ENCODE data around the gene NAB2.
A peak's percentile ranks its signal among the peaks of the same experiment; 100 is the strongest.

The NAB2 gene

DNA sequence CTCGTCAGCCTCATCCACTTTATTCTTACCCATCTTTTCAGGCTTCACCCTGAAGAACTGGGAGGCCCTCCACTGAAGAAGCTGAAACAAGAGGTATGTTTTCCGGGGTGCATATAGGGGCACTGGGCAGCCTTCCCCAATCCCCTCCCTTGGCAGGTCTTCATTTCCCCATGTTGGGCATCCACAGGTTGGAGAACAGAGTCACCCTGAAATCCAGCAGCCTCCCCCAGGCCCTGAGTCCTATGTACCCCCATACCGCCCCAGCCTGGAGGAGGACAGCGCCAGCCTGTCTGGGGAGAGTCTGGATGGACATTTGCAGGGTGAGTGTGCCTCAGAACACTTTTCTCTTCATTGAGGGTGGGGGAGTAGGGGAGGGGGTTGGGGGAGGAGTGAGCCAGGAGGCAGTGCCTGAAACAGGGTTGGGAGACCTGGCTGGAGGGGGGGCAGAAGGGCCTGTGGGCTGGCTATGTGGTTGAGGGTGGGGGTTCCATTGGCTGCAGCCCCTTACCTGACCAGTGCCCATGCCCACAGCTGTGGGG lies 4.0 kb downstream of the NAB2 start:
- Histone ChIP-seq H3K4me1 (ENCODE audit: insufficient read depth, insufficient read length) (peaks cover 34% of the 10 kb centered on the region), H3K36me3 (ENCODE audit: insufficient read depth, insufficient read length, low read length) (peaks cover 73% of the 10 kb centered on the region), H3K9ac (ENCODE audit: insufficient read length, low read depth) (peak overlapping the region; percentile 72), H3K27me3 (ENCODE audit: insufficient read depth, insufficient read length) (no peaks in the 10 kb centered on the region), H3K4me3 (ENCODE audit: insufficient read length, low read depth) (peak overlapping the region; percentile 1), H3K9me3 (ENCODE audit: insufficient read depth, low read length) (no peaks in the 10 kb centered on the region)
- TF ChIP-seq ZNF274 (IDR thresholded peaks at IDR 0.05; ENCODE audit: low read depth, low read length) (no peak), SUZ12 (IDR thresholded peaks at IDR 0.05; ENCODE audit: extremely low read depth, insufficient read depth, insufficient read length) (no peak), YY1 (IDR thresholded peaks at IDR 0.05; ENCODE audit: insufficient read depth, insufficient read length) (no peak)
- DNase-seq (ENCODE audit: low read depth, low spot score): no peak

- no peak for TF ChIP-seq SUZ12 (IDR thresholded peaks at IDR 0.05; ENCODE audit: extremely low read depth, insufficient read depth, insufficient read length)
- TF ChIP-seq ZNF274 (IDR thresholded peaks at IDR 0.05; ENCODE audit: low read depth, low read length): no peak
- TF ChIP-seq YY1 (IDR thresholded peaks at IDR 0.05; ENCODE audit: insufficient read depth, insufficient read length): no peak
- DNase-seq (ENCODE audit: low read depth, low spot score): no peak
- Histone ChIP-seq H3K36me3 (ENCODE audit: insufficient read depth, insufficient read length, low read length) (peaks cover 79% of the 10 kb centered on the region), H3K4me3 (ENCODE audit: insufficient read length, low read depth) (no peak overlapping the region), H3K9me3 (ENCODE audit: insufficient read depth, low read length) (no peaks in the 10 kb centered on the region), H3K4me1 (ENCODE audit: insufficient read depth, insufficient read length) (peaks cover 34% of the 10 kb centered on the region), H3K9ac (ENCODE audit: insufficient read length, low read depth) (peak overlapping the region; percentile 72), H3K27me3 (ENCODE audit: insufficient read depth, insufficient read length) (no peaks in the 10 kb centered on the region)
Measured at GRCh38 chr12:57093415-57094207, 4.7 kb downstream of the NAB2 start.

DNA sequence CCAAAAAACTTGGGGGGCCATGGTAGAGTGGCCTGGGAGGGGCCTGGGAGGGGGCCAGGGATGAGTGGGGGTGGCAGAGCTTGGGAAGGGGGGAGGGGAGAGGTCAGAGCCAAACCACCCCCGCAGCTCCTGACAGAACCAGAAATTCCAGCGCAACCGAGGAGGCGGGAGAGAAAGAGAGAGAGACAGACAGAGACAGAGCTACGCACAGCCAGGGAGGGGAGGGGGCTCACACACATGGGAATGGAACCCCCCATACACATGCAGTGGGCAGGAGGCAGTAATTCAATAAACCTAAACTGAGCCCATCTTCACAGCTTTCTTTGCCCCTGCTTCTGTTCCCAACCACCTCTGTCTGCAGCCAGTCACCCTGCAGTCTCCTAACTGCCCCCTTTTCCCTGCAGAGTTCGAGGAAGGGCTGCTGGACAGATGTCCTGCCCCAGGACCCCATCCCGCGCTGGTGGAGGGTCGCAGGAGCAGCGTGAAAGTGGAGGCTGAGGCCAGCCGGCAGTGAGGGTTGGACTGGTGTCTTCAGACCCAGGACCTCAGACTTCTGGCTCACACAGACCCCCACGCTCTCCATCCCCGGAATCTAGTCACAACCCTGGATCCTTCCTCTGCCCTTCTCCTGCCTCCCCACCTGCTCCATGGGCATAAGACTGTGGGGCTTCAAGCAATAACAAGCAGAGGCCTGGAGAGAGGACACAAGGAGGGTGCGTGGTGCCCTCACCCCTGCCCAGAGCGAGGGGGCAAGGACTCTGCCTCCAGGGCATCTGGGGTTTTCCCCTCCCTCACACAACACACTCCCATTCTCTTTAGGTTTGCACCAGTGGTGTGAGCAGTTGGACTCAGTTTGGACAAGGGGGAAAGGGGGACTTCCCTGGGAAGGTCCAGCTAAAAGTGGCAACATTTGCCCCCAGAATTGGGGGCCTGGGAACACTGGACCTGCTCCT lies 5.6 kb downstream of the NAB2 start:
- H3K36me3 ChIP-seq (ENCODE audit: insufficient read depth, insufficient read length, low read length): peaks cover 88% of the 10 kb centered on the region
- H3K27me3 ChIP-seq (ENCODE audit: insufficient read depth, insufficient read length): no peaks in the 10 kb centered on the region
- H3K4me3 ChIP-seq (ENCODE audit: insufficient read length, low read depth): no peak overlapping the region
- no peaks in the 10 kb centered on the region for H3K9me3 ChIP-seq (ENCODE audit: insufficient read depth, low read length)
- peaks cover 34% of the 10 kb centered on the region for H3K4me1 ChIP-seq (ENCODE audit: insufficient read depth, insufficient read length)
- TF ChIP-seq YY1 (IDR thresholded peaks at IDR 0.05; ENCODE audit: insufficient read depth, insufficient read length) (no peak), SUZ12 (IDR thresholded peaks at IDR 0.05; ENCODE audit: extremely low read depth, insufficient read depth, insufficient read length) (no peak), ZNF274 (IDR thresholded peaks at IDR 0.05; ENCODE audit: low read depth, low read length) (no peak)
- H3K9ac ChIP-seq (ENCODE audit: insufficient read length, low read depth): peak overlapping the region; percentile 52
- DNase-seq (ENCODE audit: low read depth, low spot score): no peak

- no peak for DNase-seq (ENCODE audit: low read depth, low spot score)
- Histone ChIP-seq H3K36me3 (ENCODE audit: insufficient read depth, insufficient read length, low read length) (peaks cover 96% of the 10 kb centered on the region), H3K9ac (ENCODE audit: insufficient read length, low read depth) (peak overlapping the region; percentile 50), H3K27me3 (ENCODE audit: insufficient read depth, insufficient read length) (no peaks in the 10 kb centered on the region), H3K4me1 (ENCODE audit: insufficient read depth, insufficient read length) (peaks cover 33% of the 10 kb centered on the region), H3K4me3 (ENCODE audit: insufficient read length, low read depth) (no peak overlapping the region), H3K9me3 (ENCODE audit: insufficient read depth, low read length) (no peaks in the 10 kb centered on the region)
- no peak for TF ChIP-seq SUZ12 (IDR thresholded peaks at IDR 0.05; ENCODE audit: extremely low read depth, insufficient read depth, insufficient read length)
- TF ChIP-seq ZNF274 (IDR thresholded peaks at IDR 0.05; ENCODE audit: low read depth, low read length): no peak
- TF ChIP-seq YY1 (IDR thresholded peaks at IDR 0.05; ENCODE audit: insufficient read depth, insufficient read length): no peak
Measured at GRCh38 chr12:57095440-57095839, 6.5 kb downstream of the NAB2 start.

GRCh38 chr12:57096099-57096572 lies 7.2 kb downstream of the NAB2 start:
- no peaks in the 10 kb centered on the region for H3K9me3 ChIP-seq (ENCODE audit: insufficient read depth, low read length)
- no peak for DNase-seq (ENCODE audit: low read depth, low spot score)
- H3K4me3 ChIP-seq (ENCODE audit: insufficient read length, low read depth): no peak overlapping the region
- H3K27me3 ChIP-seq (ENCODE audit: insufficient read depth, insufficient read length): no peaks in the 10 kb centered on the region
- peaks cover 26% of the 10 kb centered on the region for H3K4me1 ChIP-seq (ENCODE audit: insufficient read depth, insufficient read length)
- no peak for TF ChIP-seq ZNF274 (IDR thresholded peaks at IDR 0.05; ENCODE audit: low read depth, low read length)
- TF ChIP-seq YY1 (IDR thresholded peaks at IDR 0.05; ENCODE audit: insufficient read depth, insufficient read length): no peak
- TF ChIP-seq SUZ12 (IDR thresholded peaks at IDR 0.05; ENCODE audit: extremely low read depth, insufficient read depth, insufficient read length): no peak
- H3K36me3 ChIP-seq (ENCODE audit: insufficient read depth, insufficient read length, low read length): peaks cover 91% of the 10 kb centered on the region
- no peak overlapping the region for H3K9ac ChIP-seq (ENCODE audit: insufficient read length, low read depth)

DNA sequence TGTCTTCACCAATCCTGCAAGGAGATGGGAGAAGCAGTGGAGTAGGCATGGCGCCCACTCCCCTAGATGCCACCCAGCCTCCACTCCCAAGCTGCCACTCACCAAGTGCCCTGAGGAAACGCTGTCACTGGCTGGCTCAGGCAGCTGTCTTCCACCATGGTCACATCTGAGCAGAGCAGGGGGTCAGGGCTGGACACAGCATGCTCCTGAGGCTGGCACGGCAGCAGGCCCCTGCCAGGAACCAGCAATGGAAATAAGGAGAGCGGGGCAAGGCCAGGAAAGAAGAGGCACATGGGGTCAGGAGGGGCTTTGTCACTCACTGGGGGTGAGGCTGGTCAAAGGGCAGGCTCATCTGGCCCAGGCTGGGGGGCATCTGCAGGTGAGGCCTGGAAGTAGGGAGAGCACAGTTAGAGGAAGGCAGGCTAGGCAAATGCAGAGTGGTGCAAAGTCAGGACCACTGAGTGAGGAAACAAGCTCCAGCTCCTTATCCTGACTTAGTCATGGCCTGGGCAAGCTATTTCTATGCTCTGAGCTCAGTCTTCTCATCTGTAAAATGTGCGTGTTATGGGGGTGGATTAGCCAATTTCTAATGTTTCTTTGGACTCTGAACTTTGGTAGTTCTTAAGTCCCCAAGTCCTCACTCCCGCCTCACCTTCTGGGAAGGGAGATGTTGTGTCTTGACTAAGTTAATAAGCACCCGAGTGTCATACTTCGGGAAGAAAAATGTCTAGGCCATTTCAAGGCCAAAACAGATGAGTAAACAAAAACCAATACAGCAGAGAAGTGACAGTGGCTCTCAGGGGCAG lies 8.0 kb downstream of the NAB2 start:
- Histone ChIP-seq H3K4me1 (ENCODE audit: insufficient read depth, insufficient read length) (peaks cover 23% of the 10 kb centered on the region), H3K27me3 (ENCODE audit: insufficient read depth, insufficient read length) (no peaks in the 10 kb centered on the region), H3K9ac (ENCODE audit: insufficient read length, low read depth) (no peak overlapping the region), H3K9me3 (ENCODE audit: insufficient read depth, low read length) (no peaks in the 10 kb centered on the region), H3K4me3 (ENCODE audit: insufficient read length, low read depth) (no peak overlapping the region), H3K36me3 (ENCODE audit: insufficient read depth, insufficient read length, low read length) (peaks cover 86% of the 10 kb centered on the region)
- TF ChIP-seq YY1 (IDR thresholded peaks at IDR 0.05; ENCODE audit: insufficient read depth, insufficient read length) (no peak), SUZ12 (IDR thresholded peaks at IDR 0.05; ENCODE audit: extremely low read depth, insufficient read depth, insufficient read length) (no peak), ZNF274 (IDR thresholded peaks at IDR 0.05; ENCODE audit: low read depth, low read length) (no peak)
- DNase-seq (ENCODE audit: low read depth, low spot score): no peak

All from NT2/D1 (cell line).